NCI-H2081 treated with DMSO at 0.1 percent for 48 hours (cell line): ENCODE measurements around the gene CCND1.
A peak's percentile ranks its signal among the peaks of the same experiment; 100 is the strongest.
"Not testable (repeated sequence)": the region's sequence is repeated elsewhere in the genome, so short reads cannot be mapped to it uniquely, and the experiment has no call there.

Experiments used
- DNase-seq: peaks from one replicate; lab custom pipeline; 2025; lab: John Stamatoyannopoulos, UW

The CCND1 gene

DNA sequence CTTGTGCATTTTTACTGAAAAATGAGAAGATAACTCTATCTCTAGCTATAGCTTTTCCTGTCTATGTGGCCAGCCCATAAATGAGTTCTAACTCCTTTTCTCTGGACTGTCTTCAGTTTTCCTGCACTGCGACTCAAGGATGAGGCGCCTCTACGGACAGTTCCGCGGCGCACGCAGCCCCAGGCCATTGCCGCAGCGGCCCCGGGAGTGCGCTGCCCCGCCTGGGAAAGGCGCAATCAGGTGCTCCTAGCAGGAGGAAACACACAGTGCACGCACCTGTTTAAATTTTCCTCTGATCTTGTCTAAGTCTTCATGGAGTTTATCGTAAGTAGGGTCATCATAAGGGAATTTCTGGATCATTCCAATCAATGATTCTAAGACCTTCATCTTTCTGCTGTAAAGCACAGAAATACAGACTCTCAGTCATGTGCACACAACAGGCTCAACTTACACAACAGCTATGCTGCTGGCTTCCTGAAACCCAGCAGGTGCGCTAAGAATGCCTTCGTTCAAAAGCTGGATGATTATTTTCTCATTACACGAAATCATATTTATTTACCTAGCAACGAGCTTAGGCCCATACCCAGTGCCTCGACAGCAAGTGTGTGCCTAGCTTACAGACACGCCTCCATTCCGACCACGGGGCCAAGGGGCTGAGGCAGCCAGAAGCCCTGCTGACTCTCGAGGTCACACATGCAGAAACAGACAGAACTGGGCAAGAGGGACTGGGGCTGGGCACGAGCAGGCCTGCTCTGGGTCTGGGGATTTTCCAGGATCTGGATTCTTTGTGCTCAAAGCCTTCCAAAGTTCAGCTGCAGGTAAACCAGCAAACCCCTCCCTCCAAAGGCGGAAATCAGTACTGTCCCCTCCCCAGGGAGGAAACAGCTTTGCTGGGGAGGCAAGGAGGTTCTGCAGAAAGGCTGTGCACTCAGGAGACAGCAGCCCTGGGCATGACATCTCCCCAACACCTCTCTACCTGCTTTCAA lies 27.0 kb downstream of the CCND1 start:
- peak; percentile 25 for DNase-seq

DNA sequence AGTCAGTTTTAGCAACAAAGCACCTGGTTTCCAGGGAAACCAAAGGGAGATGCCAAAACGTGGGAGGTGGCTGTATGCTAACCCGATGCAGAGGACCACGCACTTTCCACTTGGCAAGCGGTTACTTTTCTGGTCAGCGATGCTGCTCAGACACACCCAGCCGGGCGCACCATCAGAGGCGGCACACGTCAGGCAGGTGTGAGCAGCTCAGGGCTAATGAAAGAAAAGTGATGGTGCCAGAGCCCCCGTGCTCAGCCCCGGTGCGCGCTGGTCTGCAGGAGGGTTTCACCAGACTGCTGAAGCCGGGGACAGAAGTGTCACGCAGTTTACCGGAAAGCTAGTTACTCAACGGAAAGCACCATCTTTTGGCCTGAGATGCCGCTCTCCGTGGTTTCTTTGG lies 28.5 kb downstream of the CCND1 start:
- no peak for DNase-seq

DNA sequence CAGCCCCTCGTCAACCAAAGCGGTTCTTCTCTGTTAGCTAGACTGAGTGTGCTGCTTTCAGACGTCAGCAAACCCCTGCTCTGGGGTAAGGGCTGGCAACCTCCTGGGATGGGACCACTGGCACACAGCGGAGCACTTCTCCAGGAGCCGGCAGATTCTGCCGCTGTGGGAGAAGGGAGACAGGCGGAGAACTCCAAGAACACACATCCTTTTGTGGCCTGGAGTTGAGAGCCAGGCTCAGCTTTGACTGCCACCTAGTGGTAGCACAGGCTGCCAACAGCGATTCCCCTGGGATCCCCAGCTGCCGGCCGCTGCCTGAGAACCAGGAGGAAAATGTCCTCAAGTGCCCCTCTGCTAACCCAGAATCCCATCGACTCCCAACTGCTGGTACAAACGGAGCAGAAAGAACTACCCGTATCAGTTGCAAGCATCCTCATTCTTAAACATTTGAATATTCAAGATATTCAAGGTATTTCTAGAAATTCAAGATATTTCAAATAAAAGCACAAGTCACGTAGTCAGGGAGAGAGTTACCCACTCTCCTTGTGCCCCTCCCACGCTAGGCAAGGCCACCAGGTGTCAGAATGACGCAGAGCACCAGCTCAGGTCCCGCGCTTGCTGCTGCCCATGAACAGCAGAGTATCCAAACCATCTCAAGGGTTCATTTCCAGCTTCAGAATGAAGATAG lies 29.3 kb downstream of the CCND1 start:
- DNase-seq = peak; percentile 13

DNA sequence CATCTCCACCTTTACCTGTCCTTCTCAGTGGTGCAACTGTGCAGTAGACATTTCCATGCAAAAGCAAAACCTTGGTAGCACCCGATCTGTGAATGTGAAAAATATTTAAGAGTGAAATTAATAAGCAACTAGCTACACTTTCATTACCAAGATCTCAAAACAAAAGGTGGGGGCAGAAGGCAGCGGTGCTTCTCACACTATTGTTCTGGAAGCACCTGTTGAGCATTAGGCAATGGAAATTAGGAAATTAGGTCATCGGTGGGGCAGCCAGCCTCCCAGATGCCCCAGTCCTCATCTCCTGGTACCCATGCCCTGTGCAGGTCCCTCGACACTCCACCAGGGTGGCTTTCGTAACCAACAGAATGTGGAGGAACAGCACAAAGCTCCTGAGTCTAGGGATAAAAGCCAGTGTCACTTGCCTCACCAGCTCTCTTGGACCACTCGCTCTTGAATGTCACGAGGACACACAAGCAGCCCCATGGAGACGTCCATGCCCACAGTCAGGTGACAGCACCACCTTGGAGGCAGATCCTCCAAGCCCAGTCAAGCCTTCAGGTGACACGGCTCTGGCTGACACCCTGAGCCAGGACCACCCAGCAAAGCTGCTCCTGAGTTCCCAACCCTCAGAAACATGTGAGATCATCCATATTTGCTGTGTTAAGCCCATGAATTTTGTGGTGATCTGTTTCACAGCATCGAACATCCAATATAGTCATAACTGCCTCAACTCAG lies 30.9 kb downstream of the CCND1 start:
- DNase-seq = no peak

DNA sequence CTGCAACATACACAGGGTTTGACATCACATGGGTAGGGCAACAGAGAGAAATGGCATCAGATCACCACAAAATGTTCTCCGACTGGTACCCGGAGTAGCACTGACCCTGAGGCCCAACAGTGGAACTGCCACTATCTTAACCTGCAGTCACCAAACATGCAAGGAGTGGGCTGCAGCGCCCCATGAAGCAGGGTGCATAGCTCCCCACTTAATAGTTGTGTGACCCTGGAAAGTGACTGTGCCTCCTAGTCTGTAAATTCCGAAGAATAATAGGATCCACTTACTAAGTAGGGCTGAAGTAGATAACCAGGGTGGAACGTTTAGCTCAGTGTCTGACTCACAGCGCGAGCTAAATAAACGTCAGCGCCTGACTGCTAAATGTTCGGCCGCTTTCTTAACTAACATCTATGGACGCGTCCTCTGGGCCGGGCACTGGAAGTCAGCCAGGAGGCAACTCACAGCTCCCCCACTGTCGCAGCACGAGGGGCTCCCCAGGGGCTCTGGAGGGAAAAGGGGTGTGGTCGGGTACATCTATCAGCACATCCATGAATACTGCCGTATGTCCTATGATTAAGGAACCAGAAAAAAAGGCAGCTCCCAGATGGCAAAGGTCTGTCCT lies 33.4 kb downstream of the CCND1 start:
- no peak for DNase-seq

DNA sequence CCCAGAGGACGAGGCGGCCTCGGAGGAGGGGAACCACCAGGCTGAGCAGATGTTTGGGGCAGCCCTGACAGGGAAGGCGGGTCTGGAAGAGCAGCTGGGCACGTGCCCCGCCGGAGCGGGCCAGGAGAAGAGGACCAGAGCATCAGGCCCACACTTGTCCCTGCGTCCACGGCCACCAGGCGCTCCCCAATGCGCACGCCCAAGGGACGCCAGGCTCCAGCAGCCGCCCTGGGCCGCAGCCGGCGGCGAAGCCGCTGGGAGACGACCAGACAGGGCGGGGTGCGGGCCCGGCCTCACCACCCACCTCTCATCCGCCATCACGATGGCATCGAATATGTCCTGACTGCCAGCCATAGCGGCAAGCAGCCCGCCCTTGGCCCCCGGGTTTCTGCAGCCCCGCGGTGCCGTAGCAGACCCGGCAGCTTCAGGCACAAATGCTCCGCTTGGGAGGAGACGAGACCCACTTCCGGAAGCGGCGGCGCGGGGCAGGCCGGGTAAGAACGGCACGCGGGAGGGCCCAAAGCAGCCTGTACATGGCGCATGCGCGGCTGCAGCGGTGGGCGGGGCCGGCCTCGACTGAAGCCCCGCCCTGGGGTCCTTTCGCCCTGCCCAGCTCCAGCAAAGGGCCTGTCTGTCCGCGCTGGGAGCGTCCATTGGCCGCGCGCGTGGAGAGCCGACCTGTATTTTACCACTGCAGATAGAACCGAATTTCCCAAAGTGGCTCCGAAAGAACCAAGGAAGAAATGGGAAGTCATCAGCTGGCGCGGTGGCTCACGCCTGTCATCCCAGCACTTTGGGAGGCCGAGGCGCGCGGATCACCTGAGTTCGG lies 34.1 kb downstream of the CCND1 start, which contains the start of gene LTO1:
Gene LTO1, minus strand, starts transcription at position 468 of the 829 bp plus-strand sequence. Its CDS starts 114 bp downstream, at position 354.
- DNase-seq = peak; percentile 55

DNA sequence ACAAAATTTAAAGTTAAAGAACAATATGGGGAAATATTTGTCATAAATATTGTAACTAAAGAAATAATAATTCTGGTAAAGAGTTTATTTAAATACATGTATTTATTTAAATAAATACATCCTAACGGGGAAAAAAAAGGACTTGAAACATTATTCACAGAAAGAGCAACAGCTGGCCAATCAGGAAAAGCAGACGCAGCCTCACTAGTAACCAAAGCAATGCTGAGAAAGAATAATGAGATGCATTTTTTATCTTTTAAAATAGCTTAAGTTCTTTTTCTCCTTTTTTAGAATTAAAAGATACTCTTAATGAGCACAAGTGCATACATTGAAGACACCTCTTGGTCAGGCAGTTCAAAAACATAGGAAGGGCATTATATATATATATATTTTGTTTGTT lies 36.8 kb downstream of the CCND1 start:
- no peak for DNase-seq

DNA sequence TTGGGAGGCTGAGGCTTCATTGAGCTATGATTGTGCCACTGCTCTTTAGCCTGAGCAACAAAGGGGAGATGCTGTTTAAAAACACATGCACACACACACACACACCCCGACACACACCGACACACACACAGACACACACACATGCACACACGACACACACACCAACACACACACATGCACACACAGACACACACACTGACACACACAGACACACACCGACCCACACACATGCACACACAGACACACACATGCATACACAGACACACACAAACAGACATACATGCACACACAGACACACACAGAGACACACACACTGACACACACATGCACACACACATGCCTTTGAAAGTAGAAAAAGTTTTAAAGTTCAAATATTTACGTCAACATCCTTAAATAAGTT lies 39.7 kb downstream of the CCND1 start:
- DNase-seq = no peak

DNA sequence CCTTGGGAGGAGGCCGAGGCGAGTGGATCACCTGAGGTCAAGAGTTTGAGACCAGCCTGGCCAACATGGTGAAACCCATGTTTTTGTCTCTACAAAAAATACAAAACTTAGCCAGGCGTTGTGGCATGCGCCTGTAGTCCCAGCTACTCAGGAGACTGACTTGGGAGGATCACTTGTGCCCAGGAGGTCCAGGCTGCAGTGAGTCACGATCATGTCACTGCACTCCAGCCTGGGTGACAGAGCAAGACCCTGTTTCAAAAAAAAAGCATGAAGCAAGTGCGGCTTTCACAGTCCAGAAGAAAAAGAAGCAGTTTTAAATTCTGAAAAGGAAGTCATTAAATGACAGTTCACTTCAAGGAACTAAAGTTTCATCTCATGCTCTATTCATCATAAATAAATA lies 41.3 kb downstream of the CCND1 start:
- DNase-seq = no peak

DNA sequence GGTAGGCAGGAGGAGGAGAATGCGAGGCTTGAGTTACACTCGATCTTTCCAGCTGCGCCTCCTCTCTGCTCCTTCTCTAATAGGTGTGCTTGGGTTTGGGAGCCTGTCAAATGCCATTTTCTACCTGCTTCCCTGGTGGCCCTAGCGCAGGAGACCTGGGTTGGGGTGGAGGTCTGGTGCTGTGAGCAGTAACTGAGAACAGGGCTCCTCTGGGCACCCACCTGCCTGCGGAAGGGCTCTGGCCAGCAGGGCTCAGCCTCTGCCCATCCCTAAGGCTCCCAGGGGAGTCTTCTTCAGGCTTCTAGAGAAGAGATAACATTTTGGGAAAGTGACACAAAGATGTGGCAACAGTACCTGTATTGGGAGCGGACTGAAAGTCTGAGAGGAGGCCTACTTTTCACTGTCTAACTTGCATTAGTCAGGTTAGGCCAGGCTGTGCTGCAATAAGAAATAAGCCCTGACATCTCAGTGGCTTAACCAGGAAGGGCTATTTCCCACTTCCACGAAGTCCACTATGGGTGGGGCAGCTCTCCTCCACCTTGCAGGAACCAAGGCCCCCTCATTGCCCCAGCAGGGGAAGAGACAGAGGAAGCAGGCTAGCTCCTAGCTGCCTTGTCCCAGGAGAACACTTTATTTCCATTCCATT lies 41.8 kb downstream of the CCND1 start:
- no peak for DNase-seq

DNA sequence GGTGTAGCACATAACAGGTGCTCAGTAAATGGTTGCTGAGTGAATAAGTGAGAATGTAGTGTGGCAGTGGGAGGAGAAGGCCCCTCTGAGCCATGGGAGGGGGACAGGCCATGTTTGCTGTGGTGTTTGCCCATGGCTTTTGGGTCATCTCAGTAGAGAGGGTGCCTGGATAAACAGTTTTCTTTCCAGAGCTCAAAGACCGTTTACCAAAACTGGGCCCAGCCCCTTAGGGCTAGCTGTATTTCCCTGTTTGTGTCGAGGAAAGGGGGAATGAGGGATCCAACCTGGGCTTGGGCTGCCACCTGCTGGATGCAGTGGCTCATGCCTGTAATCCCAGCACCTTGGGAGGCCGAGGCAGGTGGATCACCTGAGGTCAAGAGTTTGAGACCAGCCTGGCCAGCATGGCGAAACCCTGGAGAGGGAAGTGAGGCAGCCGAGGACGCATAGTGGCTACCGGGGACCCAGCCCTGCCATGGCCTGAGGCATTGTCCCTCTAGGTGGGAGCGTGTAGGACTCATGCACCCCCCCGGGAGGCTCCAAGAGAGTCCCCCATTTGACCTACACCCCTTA lies 42.9 kb downstream of the CCND1 start:
- DNase-seq = no peak

DNA sequence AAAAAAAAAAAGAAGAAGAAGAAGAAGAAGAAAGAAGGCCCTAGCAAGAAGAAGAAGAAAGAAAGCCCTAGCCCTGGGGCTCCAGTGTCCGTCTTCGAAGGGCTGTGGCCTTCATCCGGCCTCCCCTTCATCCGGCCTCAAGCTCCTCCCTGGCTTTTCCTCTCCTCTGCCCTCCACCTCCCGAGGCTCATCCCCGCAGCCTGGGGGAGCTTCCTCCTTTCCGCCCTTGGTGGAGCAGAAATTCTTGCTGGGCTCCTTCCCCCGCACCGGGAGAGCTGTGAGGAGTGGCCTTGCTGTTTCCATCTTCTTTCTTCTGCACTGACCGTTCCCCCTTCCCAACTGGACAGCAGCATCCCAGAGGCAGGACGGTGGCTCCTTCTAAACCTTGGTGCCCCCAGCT lies 43.7 kb downstream of the CCND1 start:
- DNase-seq = no peak

DNA sequence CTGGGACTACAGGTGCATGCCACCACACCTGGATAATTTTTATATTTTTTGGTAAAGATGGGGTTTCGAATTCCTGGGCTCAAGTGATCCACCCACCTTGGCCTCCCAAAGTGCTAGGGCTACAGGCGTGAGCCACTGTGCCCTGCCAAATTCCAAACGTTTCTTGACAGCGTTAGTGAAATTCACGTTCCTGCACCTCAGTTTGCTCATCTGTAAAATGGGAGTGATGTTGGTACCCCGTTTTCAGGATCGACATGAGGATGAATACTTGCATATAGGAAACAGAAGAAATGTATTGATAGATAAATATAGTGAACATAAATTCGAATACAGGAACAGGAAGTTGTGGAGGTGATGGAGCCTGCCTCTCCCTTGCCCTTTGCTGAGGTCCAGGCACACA lies 44.4 kb downstream of the CCND1 start:
- no peak for DNase-seq

DNA sequence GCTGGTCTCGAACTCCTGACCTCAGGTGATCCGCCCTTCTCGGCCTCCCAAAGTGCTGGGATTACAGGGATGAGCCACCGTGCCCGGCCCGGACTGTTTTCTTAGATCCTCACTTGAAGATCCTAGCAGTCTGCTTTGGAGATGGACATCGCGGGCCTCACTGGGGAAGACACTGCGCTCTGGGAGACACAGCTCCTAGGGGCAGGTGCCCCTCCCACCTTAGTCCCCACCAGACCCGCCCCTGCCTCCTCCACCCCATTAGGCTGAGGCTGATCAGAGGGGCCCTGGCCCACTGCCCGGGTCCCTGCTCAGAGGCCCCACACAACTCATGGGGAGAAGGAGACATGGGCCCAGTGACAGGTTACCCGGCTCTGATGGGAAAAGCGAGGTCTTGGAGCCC lies 45.5 kb downstream of the CCND1 start:
- DNase-seq = no peak

DNA sequence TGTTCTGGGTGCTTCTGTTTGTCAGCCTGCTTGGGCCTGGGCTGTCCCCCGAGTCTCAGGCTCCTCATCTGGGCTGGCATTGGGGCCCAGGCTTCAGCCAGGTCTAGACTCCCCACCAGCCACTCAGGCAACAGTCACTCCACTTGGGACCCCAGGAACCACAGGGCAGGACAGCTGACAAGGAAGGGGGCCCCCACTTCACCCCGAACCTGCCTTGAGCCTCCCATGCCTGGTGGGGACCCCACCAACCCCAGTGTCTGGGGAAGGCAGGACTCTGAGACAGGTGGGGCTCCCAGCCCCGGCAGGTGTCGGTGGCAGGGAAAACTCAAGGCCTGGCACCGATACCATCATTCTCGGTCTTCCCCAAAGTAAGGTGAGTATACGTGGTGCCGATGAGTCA lies 45.9 kb downstream of the CCND1 start:
- DNase-seq = no peak

DNA sequence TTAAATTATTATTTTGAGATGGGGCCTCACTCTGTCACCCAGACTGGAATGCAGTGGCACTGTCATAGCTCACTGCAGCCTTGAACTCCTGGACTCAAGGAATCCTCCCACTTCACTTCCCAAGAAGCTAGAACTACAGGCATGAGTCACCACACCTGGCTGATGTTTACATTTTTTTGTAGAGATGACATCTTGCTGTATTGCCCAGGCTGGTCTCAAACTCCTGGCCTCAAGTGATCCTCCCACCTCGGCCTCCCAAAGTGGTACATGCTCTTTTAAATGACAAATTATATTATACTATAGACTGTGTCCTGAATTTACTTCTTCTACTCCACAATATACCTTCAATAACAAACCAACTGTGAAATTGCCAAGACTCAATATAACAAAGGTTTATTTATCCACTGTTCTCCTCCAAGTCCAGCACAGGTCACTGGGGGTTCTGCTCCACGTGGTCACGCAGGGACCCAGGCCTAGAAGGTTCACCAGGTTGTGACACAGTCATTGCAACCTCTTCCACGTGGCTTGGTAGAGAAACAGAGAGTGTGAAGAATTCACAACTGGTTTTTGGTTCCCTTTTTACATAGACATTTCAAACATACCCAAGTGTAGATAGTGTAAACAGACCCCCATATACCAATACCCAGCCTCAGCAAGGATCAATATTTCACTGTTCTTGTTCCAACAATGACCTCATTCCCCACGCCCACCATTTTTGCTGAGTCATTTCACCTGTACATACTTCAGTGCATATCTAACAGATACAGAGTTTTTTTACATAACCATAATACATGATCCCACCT lies 47.2 kb downstream of the CCND1 start:
- not testable (repeated sequence) for DNase-seq

DNA sequence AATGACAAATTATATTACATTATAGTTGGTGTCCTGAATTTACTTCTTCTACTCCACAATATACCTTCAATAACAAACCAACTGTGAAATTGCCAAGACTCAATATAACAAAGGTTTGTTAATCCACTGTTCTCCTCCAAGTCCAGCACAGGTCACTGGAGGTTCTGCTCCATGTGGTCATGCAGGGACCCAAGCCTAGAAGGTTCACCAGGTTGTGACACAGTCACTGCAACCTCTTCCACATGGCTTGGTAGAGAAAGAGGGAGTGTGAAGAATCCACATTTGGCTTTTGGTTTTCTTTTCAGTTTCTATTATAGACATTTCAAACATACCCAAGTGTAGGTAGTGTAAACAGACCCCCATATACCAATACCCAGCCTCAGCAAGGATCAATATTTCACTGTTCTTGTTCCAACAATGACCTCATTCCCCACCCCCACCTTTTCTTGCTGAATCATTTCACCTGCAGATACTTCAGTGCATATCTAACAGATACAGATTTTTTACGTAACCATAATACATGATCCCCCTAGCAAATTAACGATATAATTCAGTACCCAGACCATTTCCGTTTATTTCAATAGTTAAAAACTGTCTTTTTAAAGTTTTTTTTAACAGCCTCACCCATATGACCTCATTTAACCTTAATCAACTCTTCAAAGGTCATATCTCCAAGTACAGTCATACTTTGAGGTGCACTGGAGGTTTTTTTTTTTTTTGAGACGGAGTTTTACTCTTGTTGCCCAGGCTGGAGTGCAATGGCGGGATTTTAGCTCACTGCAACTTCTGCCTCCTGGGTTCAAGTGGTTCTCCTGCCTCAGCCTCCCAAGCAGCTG lies 48.7 kb downstream of the CCND1 start:
- DNase-seq = no peak

DNA sequence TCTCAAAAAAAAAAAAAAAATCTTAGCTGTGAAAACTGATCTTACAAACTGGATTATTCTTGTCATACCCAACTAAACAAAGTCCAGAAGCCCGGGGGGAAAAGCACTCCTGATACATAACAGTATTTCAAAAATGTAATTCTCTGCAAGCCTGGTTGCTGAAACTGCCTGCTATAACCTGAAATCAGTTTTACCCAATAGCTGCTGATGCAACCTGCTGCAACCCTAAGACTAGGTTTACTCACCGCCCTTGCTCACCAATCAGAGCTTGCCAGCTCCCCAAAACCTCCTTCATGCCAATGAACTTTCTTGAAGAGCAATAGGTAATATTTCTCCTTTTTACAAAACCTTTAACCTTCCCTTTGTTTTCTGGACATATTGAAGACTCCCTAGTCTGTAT lies 50.5 kb downstream of the CCND1 start:
- DNase-seq = no peak

DNA sequence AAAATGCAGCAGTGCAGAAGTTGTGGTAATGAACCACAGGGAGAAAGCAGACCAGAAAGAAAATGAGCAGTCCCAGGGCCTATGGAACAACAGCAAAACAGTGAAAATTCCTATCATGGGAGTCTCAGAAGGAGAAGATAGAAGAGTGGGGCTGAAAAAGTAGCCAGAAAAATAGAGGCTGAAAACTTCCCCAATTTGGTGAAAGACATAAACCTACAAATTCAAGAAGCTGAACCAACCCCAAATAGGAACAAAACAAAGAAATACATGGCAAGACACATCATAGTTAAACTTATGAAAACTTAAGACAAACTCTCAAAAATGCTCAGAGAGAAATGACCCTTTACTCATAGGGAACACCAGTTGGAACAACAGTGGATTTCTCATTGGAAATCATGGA lies 51.5 kb downstream of the CCND1 start:
- DNase-seq = no peak
